GM12801 (cell line): ENCODE measurements around the gene CEP41.

Experiments used
- CTCF ChIP-seq: IDR thresholded peaks from one replicate; pipeline ENCODE4 v1.5.1; 2011; ENCODE audit warnings: control low read depth; ENCODE audit not compliant: insufficient read length; ENCODE audit errors: extremely low read depth

CEP41 gene

GRCh38 chr7:130393841-130394411 lies 46.9 kb downstream of the CEP41 start:
- TF ChIP-seq CTCF: no peak

GRCh38 chr7:130393101-130393561 lies 47.7 kb downstream of the CEP41 start:
- no peak for TF ChIP-seq CTCF

- no peak for TF ChIP-seq CTCF
Observed at GRCh38 chr7:130390486-130390885, 50.3 kb downstream of the CEP41 start.

- no peak for TF ChIP-seq CTCF
Observed at GRCh38 chr7:130388671-130389070, 52.1 kb downstream of the CEP41 start.

- no peak for TF ChIP-seq CTCF
Observed at GRCh38 chr7:130387628-130388403, 53.0 kb downstream of the CEP41 start.

GRCh38 chr7:130387306-130387627 lies 53.5 kb downstream of the CEP41 start:
- TF ChIP-seq CTCF: no peak

- no peak for TF ChIP-seq CTCF
Observed at GRCh38 chr7:130386876-130387275, 53.9 kb downstream of the CEP41 start.
